Lower lobe of right lung (tissue), 2 donors: ENCODE measurements around the gene POFUT2. TPM values are rescaled to one million over a fixed set of nuclear protein-coding genes. Genes with fewer than 3 reads are reported as not detected.

Experiments used
- ATAC-seq, 2 donors: fragments of 200-7000 bp; cut with Tn5 transposase; one replicate each; pipeline ENCODE4 v1.9.1; 2020 to 2022; ENCODE audit warnings: mild to moderate bottlenecking in 2 of 2, moderate library complexity in 2 of 2
- DNase-seq: peaks from one replicate; pipeline ENCODE4 v3.0.0-alpha.2; 2020
- H3K27ac ChIP-seq: fragments of 200-600 bp; one replicate; pipeline ENCODE4 v1.8.0; 2022
- H3K27me3 ChIP-seq: fragments of 200-600 bp; one replicate; pipeline ENCODE4 v1.8.0; 2022; ENCODE audit warnings: low read depth
- H3K36me3 ChIP-seq: fragments of 200-600 bp; one replicate; pipeline ENCODE4 v1.8.0; 2022; ENCODE audit warnings: mild to moderate bottlenecking
- H3K4me1 ChIP-seq: fragments of 200-600 bp; one replicate; pipeline ENCODE4 v1.8.0; 2022
- H3K4me3 ChIP-seq: fragments of 200-600 bp; one replicate; pipeline ENCODE4 v1.8.0; 2022; ENCODE audit warnings: mild to moderate bottlenecking
- H3K9me3 ChIP-seq: fragments of 200-600 bp; one replicate; pipeline ENCODE4 v1.8.0; 2022
- intact Hi-C: fragments of 100-400 bp; cut with DNase I; formaldehyde crosslinking; loops from one replicate; pipeline ENCODE4 v1.11.0; 2022
- total RNA-seq: library from RNA; stranded (reverse); fragmentation: NEBNext Ultra II Directional; extraction: Animal tissue kit (Norgen Biotek cat#: 25700); gene quantifications from one replicate; pipeline ENCODE4 v1.2.1, GENCODE V29; 2021
- TF ChIP-seq, protein P1 (sequence below): fragments of 200-600 bp; IDR thresholded peaks from one replicate; pipeline ENCODE4 v1.8.0; 2022; ENCODE audit warnings: antibody characterized with exemption, mild to moderate bottlenecking
- donor health status: DM: no; HTN: yes; CAD: no; lungs with severe emphysema.

POFUT2 gene
- total RNA-seq, 1 donor from 2014 or later: 29.1 TPM

DNA sequence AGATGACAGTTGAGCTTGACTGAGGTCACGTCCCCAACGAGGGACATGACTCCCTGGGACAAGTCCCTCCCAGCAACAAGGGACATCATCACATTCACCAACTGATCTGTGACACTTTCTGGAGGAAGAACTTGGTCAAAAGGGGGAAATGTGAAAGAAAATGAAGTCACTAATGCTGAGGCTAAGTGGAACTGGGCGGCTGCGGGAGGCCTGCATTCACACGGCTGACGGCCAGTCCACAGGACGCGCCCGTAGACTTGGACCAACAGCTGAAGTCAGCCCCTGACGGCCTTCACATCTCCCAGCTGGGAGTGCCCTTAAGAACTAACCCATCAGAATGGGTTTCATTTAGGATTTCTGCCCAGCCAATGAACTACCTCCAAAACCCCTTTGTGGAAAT, 26.6 kb downstream of the POFUT2 start:
- H3K27me3 ChIP-seq: peaks cover 17% of the 10 kb centered on the region
- TF ChIP-seq, protein P1, sequence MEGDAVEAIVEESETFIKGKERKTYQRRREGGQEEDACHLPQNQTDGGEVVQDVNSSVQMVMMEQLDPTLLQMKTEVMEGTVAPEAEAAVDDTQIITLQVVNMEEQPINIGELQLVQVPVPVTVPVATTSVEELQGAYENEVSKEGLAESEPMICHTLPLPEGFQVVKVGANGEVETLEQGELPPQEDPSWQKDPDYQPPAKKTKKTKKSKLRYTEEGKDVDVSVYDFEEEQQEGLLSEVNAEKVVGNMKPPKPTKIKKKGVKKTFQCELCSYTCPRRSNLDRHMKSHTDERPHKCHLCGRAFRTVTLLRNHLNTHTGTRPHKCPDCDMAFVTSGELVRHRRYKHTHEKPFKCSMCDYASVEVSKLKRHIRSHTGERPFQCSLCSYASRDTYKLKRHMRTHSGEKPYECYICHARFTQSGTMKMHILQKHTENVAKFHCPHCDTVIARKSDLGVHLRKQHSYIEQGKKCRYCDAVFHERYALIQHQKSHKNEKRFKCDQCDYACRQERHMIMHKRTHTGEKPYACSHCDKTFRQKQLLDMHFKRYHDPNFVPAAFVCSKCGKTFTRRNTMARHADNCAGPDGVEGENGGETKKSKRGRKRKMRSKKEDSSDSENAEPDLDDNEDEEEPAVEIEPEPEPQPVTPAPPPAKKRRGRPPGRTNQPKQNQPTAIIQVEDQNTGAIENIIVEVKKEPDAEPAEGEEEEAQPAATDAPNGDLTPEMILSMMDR: no peak
- DNase-seq (no peak), ATAC-seq (no peak)
- intact Hi-C loops: no loop called here
- no peak overlapping the region for H3K4me3 ChIP-seq
- H3K9me3 ChIP-seq: no peaks in the 10 kb centered on the region
- peaks cover 35% of the 10 kb centered on the region for H3K36me3 ChIP-seq
- peaks cover 10% of the 10 kb centered on the region for H3K4me1 ChIP-seq
- H3K27ac ChIP-seq: no peak overlapping the region

DNA sequence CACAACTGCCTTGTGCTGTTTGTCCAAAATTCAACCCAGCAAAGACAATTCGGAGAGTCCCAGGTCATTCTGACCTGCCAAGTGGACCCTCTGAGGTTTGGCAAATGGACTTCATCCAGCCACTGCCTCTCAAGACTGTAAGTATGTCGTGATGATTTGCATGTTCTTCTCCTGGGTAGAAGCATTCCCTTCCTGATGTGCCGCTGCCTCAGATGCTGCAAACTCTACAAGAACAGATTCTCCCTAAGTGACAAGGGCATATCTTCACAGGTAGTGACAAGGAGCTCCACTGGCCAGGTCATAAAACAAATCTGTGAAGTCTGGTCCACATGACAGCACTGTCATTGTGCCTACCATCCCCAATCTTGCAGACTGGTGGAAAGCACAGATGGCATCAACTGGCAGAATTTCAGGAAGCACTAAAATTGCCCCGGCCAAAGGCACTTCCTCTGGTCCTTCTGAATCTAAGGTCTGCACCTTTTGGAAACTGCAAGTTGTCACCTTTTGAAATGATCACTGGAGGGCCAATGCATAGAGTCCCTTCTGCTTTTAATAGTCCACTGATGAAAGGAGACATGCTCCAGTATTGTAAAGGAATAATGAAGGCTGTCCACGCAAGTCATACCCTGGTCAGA, 27.4 kb downstream of the POFUT2 start:
- H3K4me3 ChIP-seq: no peak overlapping the region
- H3K36me3 ChIP-seq: peaks cover 27% of the 10 kb centered on the region
- H3K27ac ChIP-seq: no peak overlapping the region
- H3K4me1 ChIP-seq: peaks cover 10% of the 10 kb centered on the region
- H3K9me3 ChIP-seq: no peaks in the 10 kb centered on the region
- TF ChIP-seq, protein P1: no peak
- ATAC-seq (no peak), DNase-seq (no peak)
- intact Hi-C loops: no loop called here
- peaks cover 21% of the 10 kb centered on the region for H3K27me3 ChIP-seq

DNA sequence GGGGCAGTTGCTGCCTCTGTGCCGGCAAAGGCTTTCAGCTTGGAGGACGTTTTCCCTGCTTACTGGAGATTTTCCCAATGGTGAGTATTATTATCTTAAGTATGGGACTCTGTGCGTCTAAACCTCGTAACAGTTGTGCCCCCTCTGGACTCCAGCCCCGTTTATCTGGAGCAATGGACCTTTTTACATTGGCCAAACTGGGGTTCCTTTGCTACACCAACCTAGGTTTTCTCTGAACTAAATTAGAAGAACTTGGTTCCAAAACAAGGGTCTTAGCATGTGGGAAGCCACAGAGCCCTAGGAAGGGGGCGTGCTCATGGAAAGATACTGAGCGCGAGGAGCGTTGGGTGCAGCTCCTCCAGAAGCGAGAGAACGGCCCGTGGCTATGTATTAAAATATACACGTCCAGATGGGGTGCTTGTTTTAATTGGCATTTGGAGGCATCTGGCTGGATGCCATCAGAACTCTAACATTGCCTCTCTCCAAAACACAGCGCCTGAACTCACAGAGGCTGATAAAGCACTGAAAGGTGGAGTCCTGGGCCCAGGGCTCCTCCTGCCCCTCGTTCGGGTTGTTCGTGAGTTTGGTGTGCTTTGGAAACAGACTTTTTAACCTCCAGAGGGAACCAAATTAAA, 28.4 kb downstream of the POFUT2 start:
- H3K27ac ChIP-seq: no peak overlapping the region
- peaks cover 17% of the 10 kb centered on the region for H3K36me3 ChIP-seq
- no peak for ATAC-seq
- peaks cover 10% of the 10 kb centered on the region for H3K4me1 ChIP-seq
- intact Hi-C loops: no loop called here
- peaks cover 26% of the 10 kb centered on the region for H3K27me3 ChIP-seq
- H3K9me3 ChIP-seq: no peaks in the 10 kb centered on the region
- TF ChIP-seq, protein P1: no peak
- DNase-seq: no peak
- no peak overlapping the region for H3K4me3 ChIP-seq

DNA sequence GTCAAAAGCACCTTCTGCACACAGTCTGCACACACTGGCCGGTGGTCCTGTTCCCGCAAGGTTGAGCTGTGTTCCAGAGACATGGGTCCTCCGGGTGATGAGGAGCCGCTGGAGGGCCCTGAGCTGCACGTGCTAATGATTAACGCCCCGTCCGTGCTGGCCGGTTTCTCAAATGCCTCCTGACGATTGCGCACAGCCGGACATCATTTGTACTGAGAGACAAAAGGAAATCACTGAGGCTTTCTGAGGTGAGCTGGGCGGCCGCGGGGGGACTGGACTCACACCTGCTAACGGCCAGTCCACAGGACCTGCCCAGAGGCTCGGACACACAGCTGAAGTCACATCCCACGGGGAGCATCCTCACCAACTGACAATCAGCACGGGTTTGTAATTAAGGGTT, 29.2 kb downstream of the POFUT2 start:
- ATAC-seq: no peak
- no peak overlapping the region for H3K27ac ChIP-seq
- H3K27me3 ChIP-seq: peaks cover 31% of the 10 kb centered on the region
- peaks cover 10% of the 10 kb centered on the region for H3K4me1 ChIP-seq
- intact Hi-C loops: no loop called here
- no peak overlapping the region for H3K4me3 ChIP-seq
- no peaks in the 10 kb centered on the region for H3K9me3 ChIP-seq
- DNase-seq: peak; percentile 39
- H3K36me3 ChIP-seq: peaks cover 8% of the 10 kb centered on the region
- TF ChIP-seq, protein P1: no peak

DNA sequence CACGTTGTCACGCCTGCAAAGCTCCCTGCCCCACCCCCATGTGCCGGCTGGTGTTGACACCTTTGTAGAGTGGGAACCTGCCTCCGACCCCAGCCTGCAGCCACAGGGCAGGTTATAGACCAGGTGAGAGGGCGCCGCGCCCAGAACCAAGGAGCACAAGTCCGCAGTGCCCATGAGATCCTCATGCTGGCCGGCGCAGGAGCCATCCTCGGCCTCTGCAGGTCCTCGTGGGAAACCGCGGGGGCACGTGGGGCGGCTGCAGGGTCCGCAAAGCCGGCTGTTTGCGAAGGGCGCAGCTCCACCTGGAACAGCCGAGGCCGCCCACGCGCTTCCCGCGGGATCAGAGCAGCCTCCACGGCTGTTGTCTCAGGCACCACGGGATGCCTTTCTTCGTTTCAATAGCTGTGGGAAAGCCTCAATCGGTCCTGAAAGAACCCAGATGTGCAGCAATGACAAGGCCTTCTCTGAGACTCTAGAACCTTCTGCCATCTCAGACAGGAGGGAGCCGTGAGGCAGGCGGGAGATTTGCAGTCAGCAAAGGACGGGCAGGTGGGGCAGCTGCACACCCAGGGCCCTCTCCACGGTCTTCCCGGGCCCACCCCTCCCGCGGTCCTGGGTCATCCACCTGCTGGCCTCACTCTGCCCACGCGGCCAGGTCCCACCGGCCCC, 29.9 kb downstream of the POFUT2 start:
- Histone ChIP-seq H3K36me3 (peaks cover 4% of the 10 kb centered on the region), H3K9me3 (no peaks in the 10 kb centered on the region), H3K27ac (no peak overlapping the region), H3K27me3 (peaks cover 38% of the 10 kb centered on the region), H3K4me1 (peaks cover 10% of the 10 kb centered on the region), H3K4me3 (no peak overlapping the region)
- DNase-seq (no peak), ATAC-seq (no peak)
- intact Hi-C loops: no loop called here
- TF ChIP-seq, protein P1: no peak
